ENCODE data around the gene FGF14. TPM values are rescaled to one million over a fixed set of nuclear protein-coding genes. Genes with fewer than 3 reads are reported as not detected.

Gene FGF14
- total RNA-seq, 1 donor from 2014 or later: 0.22 TPM

DNA sequence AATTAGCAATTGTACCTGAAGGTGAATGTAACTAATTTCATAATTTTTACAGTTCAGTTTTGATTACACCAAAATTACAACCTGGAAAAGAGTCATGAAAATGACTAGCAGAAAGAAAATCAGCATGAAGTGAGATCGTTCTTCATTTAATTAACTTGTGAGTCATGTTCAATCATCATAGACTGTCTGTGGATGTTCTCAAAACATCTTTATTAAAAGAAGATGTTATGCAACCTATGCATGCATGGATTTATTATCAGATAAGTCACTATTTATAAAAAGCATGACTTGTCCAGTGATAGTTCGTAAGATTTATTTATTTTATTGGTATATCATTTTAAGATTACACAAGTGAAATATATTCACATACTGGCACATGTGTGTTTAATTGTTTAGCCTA, 703.4 kb downstream of the FGF14 start:
- DNase-seq (ENCODE audit: low spot score): no peak
- H3K27me3 Mint-ChIP-seq (ENCODE audit: low read depth): no peaks in the 10 kb centered on the region

GRCh38 chr13:101697745-101698144, 704.1 kb downstream of the FGF14 start:
- peaks cover 45% of the 10 kb centered on the region for H3K36me3 Mint-ChIP-seq (ENCODE audit: low read depth)
- TF ChIP-seq, protein P1, sequence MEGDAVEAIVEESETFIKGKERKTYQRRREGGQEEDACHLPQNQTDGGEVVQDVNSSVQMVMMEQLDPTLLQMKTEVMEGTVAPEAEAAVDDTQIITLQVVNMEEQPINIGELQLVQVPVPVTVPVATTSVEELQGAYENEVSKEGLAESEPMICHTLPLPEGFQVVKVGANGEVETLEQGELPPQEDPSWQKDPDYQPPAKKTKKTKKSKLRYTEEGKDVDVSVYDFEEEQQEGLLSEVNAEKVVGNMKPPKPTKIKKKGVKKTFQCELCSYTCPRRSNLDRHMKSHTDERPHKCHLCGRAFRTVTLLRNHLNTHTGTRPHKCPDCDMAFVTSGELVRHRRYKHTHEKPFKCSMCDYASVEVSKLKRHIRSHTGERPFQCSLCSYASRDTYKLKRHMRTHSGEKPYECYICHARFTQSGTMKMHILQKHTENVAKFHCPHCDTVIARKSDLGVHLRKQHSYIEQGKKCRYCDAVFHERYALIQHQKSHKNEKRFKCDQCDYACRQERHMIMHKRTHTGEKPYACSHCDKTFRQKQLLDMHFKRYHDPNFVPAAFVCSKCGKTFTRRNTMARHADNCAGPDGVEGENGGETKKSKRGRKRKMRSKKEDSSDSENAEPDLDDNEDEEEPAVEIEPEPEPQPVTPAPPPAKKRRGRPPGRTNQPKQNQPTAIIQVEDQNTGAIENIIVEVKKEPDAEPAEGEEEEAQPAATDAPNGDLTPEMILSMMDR (IDR thresholded peaks at IDR 0.05): no peak
- H3K27me3 Mint-ChIP-seq (ENCODE audit: low read depth): no peaks in the 10 kb centered on the region
- H3K4me3 Mint-ChIP-seq (ENCODE audit: unreplicated experiment): no peak overlapping the region
- H3K9me3 Mint-ChIP-seq (ENCODE audit: low read depth): no peaks in the 10 kb centered on the region
- DNase-seq (ENCODE audit: low spot score): no peak
- H3K4me1 Mint-ChIP-seq (ENCODE audit: low read depth): peaks cover 46% of the 10 kb centered on the region
- no peak overlapping the region for H3K27ac Mint-ChIP-seq (ENCODE audit: unreplicated experiment)

More for the DNA sequence above, 703.4 kb downstream of the FGF14 start:
- Mint-ChIP-seq H3K36me3 (ENCODE audit: low read depth) (peaks cover 47% of the 10 kb centered on the region), H3K9me3 (ENCODE audit: low read depth) (no peaks in the 10 kb centered on the region), H3K4me1 (ENCODE audit: low read depth) (peaks cover 52% of the 10 kb centered on the region), H3K27ac (ENCODE audit: unreplicated experiment) (no peak overlapping the region), H3K4me3 (ENCODE audit: unreplicated experiment) (no peak overlapping the region)
- TF ChIP-seq, protein P1 (IDR thresholded peaks at IDR 0.05): no peak

GRCh38 chr13:101695870-101696516, 705.9 kb downstream of the FGF14 start:
- peaks cover 48% of the 10 kb centered on the region for H3K36me3 Mint-ChIP-seq (ENCODE audit: low read depth)
- peaks cover 40% of the 10 kb centered on the region for H3K4me1 Mint-ChIP-seq (ENCODE audit: low read depth)
- TF ChIP-seq, protein P1 (IDR thresholded peaks at IDR 0.05): no peak
- no peak overlapping the region for H3K4me3 Mint-ChIP-seq (ENCODE audit: unreplicated experiment)
- no peak overlapping the region for H3K27ac Mint-ChIP-seq (ENCODE audit: unreplicated experiment)
- H3K27me3 Mint-ChIP-seq (ENCODE audit: low read depth): no peaks in the 10 kb centered on the region
- DNase-seq (ENCODE audit: low spot score): no peak
- H3K9me3 Mint-ChIP-seq (ENCODE audit: low read depth): no peaks in the 10 kb centered on the region

- DNase-seq (ENCODE audit: low spot score): no peak
- H3K36me3 Mint-ChIP-seq (ENCODE audit: low read depth): peaks cover 29% of the 10 kb centered on the region
- peaks cover 24% of the 10 kb centered on the region for H3K4me1 Mint-ChIP-seq (ENCODE audit: low read depth)
- H3K27ac Mint-ChIP-seq (ENCODE audit: unreplicated experiment): no peak overlapping the region
- H3K27me3 Mint-ChIP-seq (ENCODE audit: low read depth): no peaks in the 10 kb centered on the region
- no peaks in the 10 kb centered on the region for H3K9me3 Mint-ChIP-seq (ENCODE audit: low read depth)
- H3K4me3 Mint-ChIP-seq (ENCODE audit: unreplicated experiment): no peak overlapping the region
- TF ChIP-seq, protein P1 (IDR thresholded peaks at IDR 0.05): no peak
These were observed 710.4 kb downstream of the FGF14 start for GRCh38 chr13:101691341-101691860.

DNA sequence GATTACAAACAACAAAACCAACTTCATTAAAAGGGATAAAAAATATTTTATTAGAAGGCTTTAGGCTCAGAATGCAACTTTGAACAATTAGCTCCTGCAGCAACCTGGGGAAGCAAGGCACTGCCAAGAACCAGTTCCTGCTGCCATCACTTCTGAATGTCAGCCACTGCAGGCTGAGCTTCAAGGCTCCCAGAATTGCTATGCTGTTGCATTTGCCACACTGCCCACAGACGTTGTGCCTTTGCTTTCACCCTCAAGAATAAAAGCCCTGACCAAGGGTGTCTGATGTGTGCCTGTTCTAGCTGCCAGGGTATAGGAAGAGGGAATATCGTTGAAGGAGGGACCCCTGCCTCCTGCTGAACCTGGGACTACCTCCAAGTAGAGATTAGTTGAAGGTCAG, 711.0 kb downstream of the FGF14 start:
- Mint-ChIP-seq H3K27ac (ENCODE audit: unreplicated experiment) (no peak overlapping the region), H3K4me3 (ENCODE audit: unreplicated experiment) (no peak overlapping the region), H3K27me3 (ENCODE audit: low read depth) (no peaks in the 10 kb centered on the region), H3K4me1 (ENCODE audit: low read depth) (peaks cover 30% of the 10 kb centered on the region), H3K9me3 (ENCODE audit: low read depth) (no peaks in the 10 kb centered on the region), H3K36me3 (ENCODE audit: low read depth) (peaks cover 26% of the 10 kb centered on the region)
- TF ChIP-seq, protein P1 (IDR thresholded peaks at IDR 0.05): no peak
- DNase-seq (ENCODE audit: low spot score): no peak

Data from chondrocyte (in vitro differentiated cells).